Mesenchymal stem cell (in vitro differentiated cells and primary cell): ENCODE data around the gene DMP1.
A peak's percentile ranks its signal among the peaks of the same experiment; 100 is the strongest.

Experiments used
- DNase-seq: peaks from one replicate; pipeline ENCODE4 v3.0.0-alpha.2; 2013
- H2AFZ ChIP-seq: one replicate; pipeline ENCODE4 v1.6.1; 2013; ENCODE audit warnings: low read depth, mild to moderate bottlenecking, control low read depth, inconsistent platforms, low read length, moderate library complexity
- H2AK5ac ChIP-seq: 2 replicates; pipeline ENCODE4 v1.6.1; 2013; ENCODE audit warnings: low read length, moderate library complexity, mild to moderate bottlenecking, inconsistent platforms; ENCODE audit not compliant: severe bottlenecking
- H2BK120ac ChIP-seq: one replicate; pipeline ENCODE4 v1.6.1; 2013; ENCODE audit warnings: low read depth, mild to moderate bottlenecking, inconsistent platforms, low read length, moderate library complexity
- H2BK12ac ChIP-seq, 2 experiments: one replicate each; pipeline ENCODE4 v1.6.1; 2013; ENCODE audit warnings: inconsistent platforms in 2 of 2, low read length in 2 of 2, mild to moderate bottlenecking in 2 of 2, moderate library complexity in 2 of 2, control low read depth in 1 of 2
- H2BK15ac ChIP-seq: one replicate; pipeline ENCODE4 v1.6.1; 2013; ENCODE audit warnings: mild to moderate bottlenecking, low read depth, inconsistent platforms; ENCODE audit not compliant: poor library complexity, severe bottlenecking
- H2BK5ac ChIP-seq: 2 replicates; pipeline ENCODE4 v1.6.1; 2013; ENCODE audit warnings: low read depth, mild to moderate bottlenecking, low read length, control low read depth, inconsistent platforms; ENCODE audit not compliant: poor library complexity, severe bottlenecking
- H3K14ac ChIP-seq, 2 experiments: one replicate each; pipeline ENCODE4 v1.6.1; 2013; ENCODE audit warnings: inconsistent platforms in 2 of 2, low read length in 2 of 2, control low read depth in 1 of 2, mild to moderate bottlenecking in 1 of 2, moderate library complexity in 1 of 2
- H3K18ac ChIP-seq, 2 experiments: one replicate each; pipeline ENCODE4 v1.6.1; 2013; ENCODE audit warnings: inconsistent platforms in 2 of 2, low read length in 2 of 2, control low read depth in 1 of 2, low read depth in 1 of 2, mild to moderate bottlenecking in 1 of 2
- H3K23ac ChIP-seq, 2 experiments: one replicate each; pipeline ENCODE4 v1.6.1; 2013; ENCODE audit warnings: inconsistent platforms in 2 of 2, low read length in 2 of 2, mild to moderate bottlenecking in 2 of 2, moderate library complexity in 2 of 2, control low read depth in 1 of 2
- H3K27ac ChIP-seq: 2 replicates; pipeline ENCODE4 v1.5.1; 2013; ENCODE audit warnings: mild to moderate bottlenecking, moderate library complexity, low read length, control low read depth, inconsistent platforms; ENCODE audit not compliant: poor library complexity, severe bottlenecking
- H3K27me3 ChIP-seq, 2 experiments: 2 replicates each; pipeline versions ENCODE4 v1.6.1 to v1.7.0; 2013; ENCODE audit warnings: low read length in 2 of 2, mild to moderate bottlenecking in 2 of 2, moderate library complexity in 2 of 2, control low read depth in 1 of 2, inconsistent platforms in 1 of 2; ENCODE audit not compliant: control insufficient read depth in 1 of 2, insufficient read depth in 1 of 2
- H3K36me3 ChIP-seq, 2 experiments: 2 replicates each; pipeline versions ENCODE4 v1.6.1 to v1.7.0; 2013; ENCODE audit warnings: low read length in 2 of 2, control low read depth in 1 of 2, inconsistent platforms in 1 of 2, low read depth in 1 of 2, mild to moderate bottlenecking in 1 of 2; ENCODE audit not compliant: insufficient read depth in 2 of 2, control insufficient read depth in 1 of 2
- H3K4ac ChIP-seq, 2 experiments: one replicate each; pipeline ENCODE4 v1.6.1; 2013; ENCODE audit warnings: inconsistent platforms in 2 of 2, low read length in 2 of 2, mild to moderate bottlenecking in 2 of 2, moderate library complexity in 2 of 2, control low read depth in 1 of 2, low read depth in 1 of 2
- H3K4me1 ChIP-seq: 2 replicates; pipeline ENCODE4 v1.6.1; 2013; ENCODE audit warnings: low read depth, low read length, control low read depth; ENCODE audit not compliant: control insufficient read depth, insufficient read depth
- H3K4me2 ChIP-seq: 2 replicates; pipeline ENCODE4 v1.6.1; 2013; ENCODE audit warnings: low read length, mild to moderate bottlenecking, inconsistent platforms; ENCODE audit not compliant: poor library complexity, severe bottlenecking
- H3K4me3 ChIP-seq, 2 experiments: 2 replicates each; pipeline versions ENCODE4 v1.5.1 to v1.7.0; 2013; ENCODE audit warnings: low read length in 2 of 2, mild to moderate bottlenecking in 2 of 2, control low read depth in 1 of 2, low read depth in 1 of 2; ENCODE audit not compliant: insufficient read depth in 1 of 2
- H3K79me1 ChIP-seq: replicated peaks from 2 replicates; pipeline ENCODE4 v1.6.1; 2013; ENCODE audit warnings: mild to moderate bottlenecking, control low read depth, low read length, inconsistent platforms; ENCODE audit not compliant: poor library complexity, severe bottlenecking
- H3K9ac ChIP-seq: 2 replicates; pipeline ENCODE4 v1.7.0; 2013; ENCODE audit warnings: mild to moderate bottlenecking, low read length, moderate library complexity
- H3K9me3 ChIP-seq: 2 replicates; pipeline ENCODE4 v1.7.0; 2013; ENCODE audit warnings: mild to moderate bottlenecking, low read length; ENCODE audit not compliant: control insufficient read depth
- H4K8ac ChIP-seq: one replicate; pipeline ENCODE4 v1.6.1; 2013; ENCODE audit warnings: inconsistent platforms, mild to moderate bottlenecking, low read length, moderate library complexity
- H4K91ac ChIP-seq: one replicate; pipeline ENCODE4 v1.6.1; 2013; ENCODE audit warnings: mild to moderate bottlenecking, low read length, inconsistent platforms
- WGBS: methylation state at CpG from one replicate; pipeline ENCODE4 v1.1.7; 2013; ENCODE audit warnings: mixed read lengths; 5-methylcytosine and 5-hydroxymethylcytosine counted together

DMP1 gene

GRCh38 chr4:87677731-87678130 is 27.7 kb downstream of the DMP1 start:
- no peak for DNase-seq
- no peak overlapping the region for H3K14ac ChIP-seq
- no peak overlapping the region for H4K91ac ChIP-seq
- H3K4me2 ChIP-seq = no peak overlapping the region
- H3K36me3 ChIP-seq = no peaks in the 10 kb centered on the region
- H2BK5ac ChIP-seq = no peak overlapping the region
- no peak overlapping the region for H3K27ac ChIP-seq
- H3K9ac ChIP-seq = peak overlapping the region; percentile 7
- H3K27me3 ChIP-seq = no peaks in the 10 kb centered on the region
- H3K18ac ChIP-seq = no peak overlapping the region
- H3K4me1 ChIP-seq = no peaks in the 10 kb centered on the region
- no peak overlapping the region for H2AK5ac ChIP-seq
- H3K4me3 ChIP-seq = no peak overlapping the region
- H3K4ac ChIP-seq = no peak overlapping the region
- H3K79me1 ChIP-seq = no peaks in the 10 kb centered on the region
- no peak overlapping the region for H2BK12ac ChIP-seq
- no peak overlapping the region for H4K8ac ChIP-seq
- no peak overlapping the region for H3K23ac ChIP-seq
- H2AFZ ChIP-seq = no peak overlapping the region
- H2BK15ac ChIP-seq = no peak overlapping the region
- no peak overlapping the region for H2BK120ac ChIP-seq
- peaks cover 13% of the 10 kb centered on the region for H3K9me3 ChIP-seq
- WGBS = 86% methylated on average over 1 of the region's 7 CpGs

- peak; percentile 65 for DNase-seq
- H3K4me2 ChIP-seq = no peak overlapping the region
- no peak overlapping the region for H3K4me3 ChIP-seq
- H2AK5ac ChIP-seq = no peak overlapping the region
- H2BK15ac ChIP-seq = no peak overlapping the region
- 60% methylated on average over 3 of the region's 11 CpGs for WGBS
- no peak overlapping the region for H3K23ac ChIP-seq
- peak overlapping the region; percentile 7 for H3K9ac ChIP-seq
- no peaks in the 10 kb centered on the region for H3K4me1 ChIP-seq
- no peak overlapping the region for H2BK12ac ChIP-seq
- no peak overlapping the region for H3K18ac ChIP-seq
- no peak overlapping the region for H2AFZ ChIP-seq
- H3K9me3 ChIP-seq = peaks cover 5% of the 10 kb centered on the region
- H3K27me3 ChIP-seq = no peaks in the 10 kb centered on the region
- no peak overlapping the region for H3K14ac ChIP-seq
- no peak overlapping the region for H3K4ac ChIP-seq
- no peak overlapping the region for H2BK5ac ChIP-seq
- no peak overlapping the region for H3K27ac ChIP-seq
- H3K79me1 ChIP-seq = no peaks in the 10 kb centered on the region
- H4K8ac ChIP-seq = no peak overlapping the region
- no peaks in the 10 kb centered on the region for H3K36me3 ChIP-seq
- no peak overlapping the region for H4K91ac ChIP-seq
- H2BK120ac ChIP-seq = no peak overlapping the region
These were observed 29.5 kb downstream of the DMP1 start for GRCh38 chr4:87679449-87680169.

- H3K9ac ChIP-seq = no peak overlapping the region
- no peak overlapping the region for H2BK120ac ChIP-seq
- H3K4me3 ChIP-seq = no peak overlapping the region
- H3K4me1 ChIP-seq = no peaks in the 10 kb centered on the region
- WGBS = 67% methylated on average over 3 of the region's 5 CpGs
- no peaks in the 10 kb centered on the region for H3K79me1 ChIP-seq
- H4K91ac ChIP-seq = no peak overlapping the region
- no peaks in the 10 kb centered on the region for H3K36me3 ChIP-seq
- H3K4me2 ChIP-seq = no peak overlapping the region
- no peak overlapping the region for H2AK5ac ChIP-seq
- no peak overlapping the region for H3K23ac ChIP-seq
- DNase-seq = no peak
- no peak overlapping the region for H3K18ac ChIP-seq
- no peak overlapping the region for H2AFZ ChIP-seq
- H3K27me3 ChIP-seq = no peaks in the 10 kb centered on the region
- H2BK12ac ChIP-seq = no peak overlapping the region
- no peak overlapping the region for H2BK5ac ChIP-seq
- H3K14ac ChIP-seq = no peak overlapping the region
- no peak overlapping the region for H3K27ac ChIP-seq
- H3K9me3 ChIP-seq = no peaks in the 10 kb centered on the region
- no peak overlapping the region for H3K4ac ChIP-seq
- H2BK15ac ChIP-seq = no peak overlapping the region
- H4K8ac ChIP-seq = no peak overlapping the region
These were observed 30.2 kb downstream of the DMP1 start for GRCh38 chr4:87680271-87680670.

DNA sequence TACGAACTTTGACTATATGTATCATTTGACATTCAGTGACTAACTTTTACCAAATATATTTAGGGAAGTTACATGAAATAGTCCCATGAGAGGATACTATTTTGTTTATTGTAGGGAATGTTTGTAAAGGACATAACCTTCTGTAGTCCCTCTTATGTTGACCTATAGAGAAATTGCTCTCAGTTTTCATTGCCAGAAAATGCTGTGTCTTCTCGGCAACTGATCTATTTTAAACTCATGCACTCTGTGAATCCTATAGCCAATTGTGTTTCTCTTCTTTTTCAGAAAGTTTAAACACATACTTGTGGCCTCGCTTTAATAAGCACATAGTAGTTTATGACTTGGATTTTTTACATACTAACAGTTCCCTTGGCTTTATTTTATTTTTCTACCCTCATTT is 38.2 kb downstream of the DMP1 start:
- H3K23ac ChIP-seq = no peak overlapping the region
- no peaks in the 10 kb centered on the region for H3K36me3 ChIP-seq
- no peaks in the 10 kb centered on the region for H3K4me1 ChIP-seq
- H3K27ac ChIP-seq = no peak overlapping the region
- no peak overlapping the region for H3K4me3 ChIP-seq
- H2AK5ac ChIP-seq = no peak overlapping the region
- H2BK5ac ChIP-seq = no peak overlapping the region
- H3K18ac ChIP-seq = no peak overlapping the region
- no peaks in the 10 kb centered on the region for H3K27me3 ChIP-seq
- no peak overlapping the region for H3K4me2 ChIP-seq
- H3K79me1 ChIP-seq = no peaks in the 10 kb centered on the region
- H4K91ac ChIP-seq = no peak overlapping the region
- no peak overlapping the region for H2BK120ac ChIP-seq
- H3K9me3 ChIP-seq = peaks cover 12% of the 10 kb centered on the region
- 63% methylated on average over 2 of the region's 3 CpGs for whole genome bisulfite sequencing
- no peak overlapping the region for H2BK15ac ChIP-seq
- no peak overlapping the region for H3K14ac ChIP-seq
- no peak overlapping the region for H4K8ac ChIP-seq
- no peak overlapping the region for H3K9ac ChIP-seq
- H2BK12ac ChIP-seq = no peak overlapping the region
- no peak for DNase-seq
- no peak overlapping the region for H3K4ac ChIP-seq
- H2AFZ ChIP-seq = no peak overlapping the region
